Adrenal gland (tissue), 5 donors: ENCODE data around the gene EXOC6B.

Experiments used
- CTCF ChIP-seq, 6 experiments: fragments of 450-650 bp in 4 of 6; fragments of 200-600 bp in 2 of 6; sonication (generic) in 1 of 6; IDR thresholded peaks; 1 replicate in 5 of 6; 2 replicates in 1 of 6; pipeline versions ENCODE4 v1.5.1 to v1.8.0; 2016 to 2021; ENCODE audit warnings: antibody characterized with exemption in 6 of 6, mild to moderate bottlenecking in 2 of 6, moderate library complexity in 1 of 6
- POLR2A ChIP-seq, 2 donors: fragments of 450-650 bp; IDR thresholded peaks; one replicate each; pipeline ENCODE4 v1.6.1; 2017; ENCODE audit warnings: antibody characterized with exemption in 2 of 2, mild to moderate bottlenecking in 2 of 2, moderate library complexity in 1 of 2
- donor health status: DM: no; HTN: no; CAD: no.

DNA sequence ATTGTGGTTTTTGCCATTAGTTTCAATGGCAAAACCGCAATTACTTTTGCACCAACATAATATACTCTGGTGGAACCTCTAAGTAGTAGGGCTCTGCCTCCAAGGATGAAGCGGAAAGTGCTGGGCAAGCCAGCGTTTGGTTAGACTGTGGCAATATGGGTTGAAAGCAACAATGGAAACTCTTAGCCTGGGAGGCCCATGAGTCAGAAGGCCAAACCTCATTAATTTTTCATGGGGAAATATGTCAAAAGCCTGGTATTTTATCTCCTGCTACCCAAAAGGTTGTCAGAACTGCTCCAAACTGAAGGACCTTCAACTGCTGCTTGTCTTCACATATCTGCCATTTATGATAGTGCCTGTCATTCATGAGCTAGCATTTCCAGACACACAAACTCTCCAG lies 499.1 kb downstream of the EXOC6B start:
- no peak for TF ChIP-seq CTCF (IDR thresholded peaks at IDR 0.05)
- TF ChIP-seq POLR2A (IDR thresholded peaks at IDR 0.05) = no peak
